Cardiac muscle cell (in vitro differentiated cells and primary cell): ENCODE measurements around the gene LRRC74A. TPM values are rescaled to one million over a fixed set of nuclear protein-coding genes. Genes with fewer than 3 reads are reported as not detected.
"Not testable (repeated sequence)": the region's sequence is repeated elsewhere in the genome, so short reads cannot be mapped to it uniquely, and the experiment has no call there.

ENCODE experiments used
- DNase-seq, 2 donors: peaks; one replicate each; pipeline versions ENCODE4 v3.0.0 to v3.0.0-alpha.2; 2010 to 2017; ENCODE audit warnings: low read depth in 1 of 2, low spot score in 1 of 2
- H3K27ac ChIP-seq: fragments of 200-600 bp; sonication (generic); 2 replicates; pipeline ENCODE4 v1.5.1; 2016
- H3K27me3 ChIP-seq: fragments of 200-600 bp; sonication (generic); 2 replicates; pipeline ENCODE4 v1.6.0; 2016; ENCODE audit warnings: control low read depth
- H3K36me3 ChIP-seq: fragments of 200-600 bp; sonication (generic); 2 replicates; pipeline ENCODE4 v1.5.1; 2016; ENCODE audit warnings: control low read depth
- H3K4me1 ChIP-seq: fragments of 200-600 bp; sonication (generic); 2 replicates; pipeline ENCODE4 v1.8.1; 2017; ENCODE audit warnings: low read depth, mild to moderate bottlenecking, mixed run types
- H3K4me3 ChIP-seq: fragments of 200-600 bp; sonication (generic); 2 replicates; pipeline ENCODE4 v1.5.1; 2016; ENCODE audit warnings: mild to moderate bottlenecking
- H3K9me3 ChIP-seq: fragments of 200-600 bp; sonication (generic); 2 replicates; pipeline ENCODE4 v1.5.1; 2017; ENCODE audit warnings: low read depth, mild to moderate bottlenecking, control low read depth
- polyA plus RNA-seq: library from polyadenylated mRNA; unstranded; fragments of >200 nt; fragmentation: Nextera tagmentation; extraction: Ambion mirVana; gene quantifications from 2 replicates; pipeline ENCODE4 v1.2.1, GENCODE V29; 2016
- total RNA-seq: library from RNA; depleted of rRNA; stranded (reverse); fragments of >200 nt; gene quantifications from 2 replicates; pipeline ENCODE4 v1.2.3, GENCODE V29; 2016
- TF ChIP-seq, protein P1 (sequence below): IDR thresholded peaks from 2 replicates; pipeline ENCODE4 v1.5.1; 2012; ENCODE audit warnings: low read depth, mild to moderate bottlenecking, low read length

The LRRC74A gene
- total and polyA plus RNA-seq, 2 experiments from 2014 or later = not detected

DNA sequence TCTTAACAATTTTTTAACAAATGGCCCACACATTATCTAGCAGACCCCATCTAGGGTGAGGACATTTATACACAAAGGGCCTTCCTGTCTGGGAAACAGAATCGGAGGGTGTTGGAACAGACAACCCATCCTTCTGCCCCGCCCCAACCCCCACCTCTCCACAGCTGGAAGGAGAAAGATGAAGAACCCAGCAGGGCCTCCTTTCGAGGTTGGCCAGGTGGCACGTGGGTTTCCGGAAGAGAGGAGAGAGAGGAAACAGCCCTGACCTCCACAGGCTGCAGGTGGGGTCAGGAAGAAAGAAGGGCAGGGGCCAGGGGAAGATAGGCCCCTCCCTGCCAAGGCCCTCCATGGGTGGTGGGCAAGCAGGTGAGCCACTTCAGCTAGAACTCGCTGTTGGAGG is 57.2 kb downstream of the LRRC74A start:
- H3K4me1 ChIP-seq = no peaks in the 10 kb centered on the region
- no peak for DNase-seq

GRCh38 chr14:76884394-76884793 is 58.2 kb downstream of the LRRC74A start:
- H3K4me3 ChIP-seq = no peak overlapping the region

More for the DNA sequence above, 57.2 kb downstream of the LRRC74A start:
- Histone ChIP-seq H3K27ac (no peak overlapping the region), H3K9me3 (no peaks in the 10 kb centered on the region), H3K27me3 (no peaks in the 10 kb centered on the region), H3K4me3 (no peak overlapping the region), H3K36me3 (no peaks in the 10 kb centered on the region)
- TF ChIP-seq, protein P1, sequence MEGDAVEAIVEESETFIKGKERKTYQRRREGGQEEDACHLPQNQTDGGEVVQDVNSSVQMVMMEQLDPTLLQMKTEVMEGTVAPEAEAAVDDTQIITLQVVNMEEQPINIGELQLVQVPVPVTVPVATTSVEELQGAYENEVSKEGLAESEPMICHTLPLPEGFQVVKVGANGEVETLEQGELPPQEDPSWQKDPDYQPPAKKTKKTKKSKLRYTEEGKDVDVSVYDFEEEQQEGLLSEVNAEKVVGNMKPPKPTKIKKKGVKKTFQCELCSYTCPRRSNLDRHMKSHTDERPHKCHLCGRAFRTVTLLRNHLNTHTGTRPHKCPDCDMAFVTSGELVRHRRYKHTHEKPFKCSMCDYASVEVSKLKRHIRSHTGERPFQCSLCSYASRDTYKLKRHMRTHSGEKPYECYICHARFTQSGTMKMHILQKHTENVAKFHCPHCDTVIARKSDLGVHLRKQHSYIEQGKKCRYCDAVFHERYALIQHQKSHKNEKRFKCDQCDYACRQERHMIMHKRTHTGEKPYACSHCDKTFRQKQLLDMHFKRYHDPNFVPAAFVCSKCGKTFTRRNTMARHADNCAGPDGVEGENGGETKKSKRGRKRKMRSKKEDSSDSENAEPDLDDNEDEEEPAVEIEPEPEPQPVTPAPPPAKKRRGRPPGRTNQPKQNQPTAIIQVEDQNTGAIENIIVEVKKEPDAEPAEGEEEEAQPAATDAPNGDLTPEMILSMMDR = no peak

GRCh38 chr14:76884853-76885276 is 58.7 kb downstream of the LRRC74A start:
- no peaks in the 10 kb centered on the region for H3K4me1 ChIP-seq
- no peaks in the 10 kb centered on the region for H3K9me3 ChIP-seq
- no peak overlapping the region for H3K27ac ChIP-seq
- H3K36me3 ChIP-seq = no peaks in the 10 kb centered on the region
- TF ChIP-seq, protein P1 = no peak
- no peak overlapping the region for H3K4me3 ChIP-seq
- DNase-seq = no peak
- no peaks in the 10 kb centered on the region for H3K27me3 ChIP-seq

More at GRCh38 chr14:76884394-76884793, 58.2 kb downstream of the LRRC74A start:
- Histone ChIP-seq H3K27me3 (no peaks in the 10 kb centered on the region), H3K36me3 (no peaks in the 10 kb centered on the region), H3K9me3 (no peaks in the 10 kb centered on the region), H3K27ac (no peak overlapping the region), H3K4me1 (no peaks in the 10 kb centered on the region)
- TF ChIP-seq, protein P1 = no peak
- no peak for DNase-seq

DNA sequence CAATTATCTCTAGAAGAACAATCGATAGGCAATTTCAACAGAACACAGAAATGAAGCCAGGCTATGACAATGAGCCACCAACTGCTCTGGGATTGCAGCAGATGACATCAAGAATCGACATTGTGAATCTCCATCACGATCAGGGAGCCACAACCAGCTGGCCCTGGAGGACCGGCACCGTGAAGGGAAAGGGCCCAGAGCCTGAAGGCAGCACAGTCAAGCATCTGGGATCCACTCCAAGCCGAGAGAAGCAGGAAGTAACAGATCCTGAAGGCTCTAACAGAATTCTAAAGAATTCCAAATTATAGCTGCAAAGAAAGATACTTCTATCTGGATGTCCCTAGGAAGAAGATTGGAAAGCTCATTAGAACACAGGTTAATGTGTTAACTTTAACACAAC is 61.0 kb downstream of the LRRC74A start:
- no peaks in the 10 kb centered on the region for H3K27me3 ChIP-seq
- H3K4me3 ChIP-seq = no peak overlapping the region
- H3K27ac ChIP-seq = no peak overlapping the region
- no peaks in the 10 kb centered on the region for H3K4me1 ChIP-seq
- H3K9me3 ChIP-seq = no peaks in the 10 kb centered on the region
- TF ChIP-seq, protein P1 = no peak
- peak in 1 of 2 donors; percentile 43 for DNase-seq
- H3K36me3 ChIP-seq = no peaks in the 10 kb centered on the region

GRCh38 chr14:76891391-76891790 is 65.2 kb downstream of the LRRC74A start:
- H3K9me3 ChIP-seq = no peaks in the 10 kb centered on the region
- no peak for DNase-seq
- no peaks in the 10 kb centered on the region for H3K27me3 ChIP-seq
- no peaks in the 10 kb centered on the region for H3K36me3 ChIP-seq
- no peak overlapping the region for H3K27ac ChIP-seq
- H3K4me3 ChIP-seq = no peak overlapping the region
- TF ChIP-seq, protein P1 = no peak
- no peaks in the 10 kb centered on the region for H3K4me1 ChIP-seq

DNA sequence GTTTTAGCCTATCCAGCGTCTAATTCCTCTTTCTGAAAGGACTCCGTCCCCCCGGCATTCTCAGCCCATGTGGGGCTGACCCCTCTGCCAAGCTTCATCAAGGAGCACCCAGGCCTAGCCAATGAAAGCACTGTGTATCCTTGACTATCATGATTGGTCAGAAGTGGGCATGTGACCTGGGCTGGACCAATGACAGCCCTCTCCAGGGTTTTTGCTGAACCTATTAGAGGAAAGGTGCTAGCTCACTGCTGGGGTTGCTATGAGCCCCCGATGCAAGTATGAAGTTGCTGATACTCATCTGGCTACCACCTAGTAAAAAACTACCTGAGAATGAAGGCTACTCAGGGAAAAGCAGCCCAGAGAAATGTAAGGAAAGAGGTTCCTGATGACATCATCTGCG is 68.1 kb downstream of the LRRC74A start:
- Histone ChIP-seq H3K4me3 (no peak overlapping the region), H3K36me3 (no peaks in the 10 kb centered on the region), H3K4me1 (no peaks in the 10 kb centered on the region), H3K27me3 (no peaks in the 10 kb centered on the region), H3K27ac (no peak overlapping the region), H3K9me3 (no peaks in the 10 kb centered on the region)
- TF ChIP-seq, protein P1 = no peak
- no peak for DNase-seq

DNA sequence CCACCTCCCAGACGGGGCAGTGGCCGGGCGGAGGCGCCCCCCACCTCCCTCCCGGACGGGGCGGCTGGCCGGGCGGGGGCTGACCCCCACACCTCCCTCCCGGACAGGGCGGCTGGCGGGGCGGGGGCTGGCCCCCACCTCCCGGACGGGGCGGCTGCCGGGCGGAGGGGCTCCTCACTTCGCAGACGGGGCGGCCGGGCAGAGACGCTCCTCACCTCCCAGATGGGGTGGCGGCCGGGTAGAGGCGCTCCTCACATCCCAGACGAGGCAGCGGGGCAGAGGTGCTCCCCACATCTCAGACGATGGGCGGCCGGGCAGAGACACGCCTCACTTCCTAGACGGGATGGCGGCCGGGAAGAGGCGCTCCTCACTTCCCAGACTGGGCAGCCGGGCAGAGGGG is 71.8 kb downstream of the LRRC74A start:
- not testable (repeated sequence) for H3K9me3 ChIP-seq, H3K4me3 ChIP-seq, DNase-seq

More for the DNA sequence above, 71.8 kb downstream of the LRRC74A start:
- H3K4me1 ChIP-seq, H3K27me3 ChIP-seq, H3K27ac ChIP-seq, H3K36me3 ChIP-seq: not testable (repeated sequence)
